SK-N-MC (cell line): Measurements from ENCODE around the gene EIF2B1.

Source experiments
- EZH2 ChIP-seq: fragments of 200-600 bp; sonication (generic); IDR thresholded peaks from one replicate; pipeline ENCODE4 v1.6.1; 2017; ENCODE audit warnings: antibody characterized with exemption
- POLR2AphosphoS5 ChIP-seq: IDR thresholded peaks from 2 replicates; pipeline ENCODE4 v1.6.1; 2012; ENCODE audit warnings: mild to moderate bottlenecking, low read depth, low read length, borderline replicate concordance

DNA sequence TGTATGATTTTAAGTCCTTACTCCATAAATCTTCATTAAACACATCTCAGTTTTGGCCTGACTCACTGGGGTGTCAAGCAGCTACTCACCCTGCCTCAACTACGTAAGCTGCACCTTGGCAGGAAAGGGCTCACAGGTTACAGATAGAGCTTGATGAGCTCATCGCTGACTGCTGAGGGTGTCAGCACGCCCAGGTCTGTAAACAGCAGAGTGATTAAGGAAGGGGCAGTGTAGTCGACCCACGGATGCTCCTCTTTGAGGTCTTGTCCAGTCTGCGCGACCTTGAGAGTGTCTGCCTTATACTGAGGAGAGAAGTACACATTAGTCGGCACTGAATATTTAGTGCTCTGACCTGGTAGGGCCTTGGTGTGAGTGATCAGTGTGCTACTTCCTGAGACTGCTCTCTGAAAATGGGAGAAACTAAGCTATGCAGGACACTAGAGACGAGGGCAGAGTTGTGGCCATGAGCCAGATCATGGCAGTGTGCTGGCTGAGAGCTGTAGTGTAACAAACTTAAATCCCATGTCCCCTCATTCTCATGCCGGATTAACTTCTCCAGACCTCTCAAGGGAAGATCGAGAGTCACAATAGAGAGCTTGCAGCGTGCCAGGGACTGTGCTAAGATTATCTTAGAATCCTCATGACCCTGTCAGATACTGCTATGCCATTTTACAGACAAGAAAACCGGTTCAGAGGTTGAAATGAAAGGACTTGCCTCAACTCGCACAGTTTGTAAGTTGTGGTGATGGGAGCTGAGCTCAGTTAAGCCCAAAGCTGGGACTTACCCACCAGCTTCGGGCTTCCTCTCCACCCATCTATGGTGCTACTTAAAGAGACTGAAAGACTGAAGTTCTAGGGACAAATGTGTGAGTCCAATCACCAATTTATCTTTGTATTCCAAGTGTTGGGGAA is 11.6 kb downstream of the EIF2B1 start:
- TF ChIP-seq EZH2 (no peak), POLR2AphosphoS5 (no peak)
